ENCODE data around the gene SLC39A12.
"Not testable (repeated sequence)": the region's sequence is repeated elsewhere in the genome, so short reads cannot be mapped to it uniquely, and the experiment has no call there.

Gene SLC39A12

DNA sequence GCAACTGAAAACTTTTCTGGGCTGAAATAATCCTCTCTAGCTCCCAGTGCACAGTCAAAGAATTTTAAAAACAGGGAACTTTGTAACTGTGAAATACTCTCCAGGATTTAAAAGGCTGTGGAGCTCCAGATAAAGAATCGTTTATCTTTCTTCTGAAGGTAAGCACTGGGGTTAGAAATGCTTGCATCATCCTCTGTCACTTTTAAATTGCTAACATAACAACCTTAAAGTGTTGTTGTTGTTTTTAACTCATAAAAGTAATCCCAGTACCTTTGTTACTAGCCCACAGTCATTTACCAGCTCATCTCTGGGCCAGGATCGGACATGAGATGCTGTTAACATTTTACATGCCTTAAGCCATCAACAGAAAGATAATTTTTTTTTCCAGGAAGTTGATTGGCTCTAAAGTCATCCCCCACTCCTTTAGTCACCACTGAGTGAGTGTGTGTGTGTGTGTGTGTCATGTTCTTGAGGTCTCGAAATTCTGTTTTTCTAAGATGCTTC is at the start of gene SLC39A12:
Gene SLC39A12 (plus strand): TSS at position 51 of the 504 bp plus-strand sequence. CDS start 1,359 bp downstream, outside the sequence.
- no peak for DNase-seq (ENCODE audit: low read depth)

DNA sequence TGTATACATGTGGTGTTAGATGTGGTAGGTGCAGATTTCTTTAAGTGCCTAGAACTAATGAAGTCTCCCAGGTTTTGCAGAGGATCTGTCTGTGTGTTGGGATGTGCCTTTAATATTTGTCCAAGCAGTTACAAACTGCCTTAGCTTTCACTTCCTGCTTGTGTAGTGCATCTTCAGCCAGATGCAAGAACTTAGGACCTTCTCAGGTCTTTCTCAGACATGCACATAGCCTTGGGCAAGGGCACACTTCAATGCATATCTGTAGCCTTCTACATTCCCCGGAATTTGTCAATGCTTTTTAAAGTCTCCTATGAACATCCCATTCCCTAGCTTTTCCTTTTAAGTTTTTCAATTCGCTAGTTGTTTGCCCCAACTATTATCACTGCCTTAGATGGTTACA is 47.2 kb upstream of the SLC39A12 start:
- DNase-seq (ENCODE audit: low read depth): no peak

DNA sequence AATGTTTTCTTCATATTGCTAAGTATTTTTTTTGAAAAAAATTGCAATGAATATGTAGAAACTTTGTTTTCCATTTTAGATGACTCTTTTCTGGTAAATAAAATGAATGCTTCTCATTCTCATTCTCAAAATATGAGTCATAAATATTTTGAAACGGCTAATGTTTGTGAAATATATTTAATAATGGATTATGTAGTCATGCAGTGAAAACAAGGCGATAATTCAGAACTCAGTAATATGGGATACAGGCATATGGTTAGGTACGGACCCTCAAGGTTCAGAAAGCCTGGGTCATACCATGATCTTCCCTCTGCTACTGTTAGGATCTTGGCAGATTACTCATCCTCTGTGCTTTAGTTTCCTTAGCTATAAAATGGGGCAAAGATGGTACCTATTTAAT is 46.2 kb upstream of the SLC39A12 start:
- DNase-seq (ENCODE audit: low read depth): no peak

DNA sequence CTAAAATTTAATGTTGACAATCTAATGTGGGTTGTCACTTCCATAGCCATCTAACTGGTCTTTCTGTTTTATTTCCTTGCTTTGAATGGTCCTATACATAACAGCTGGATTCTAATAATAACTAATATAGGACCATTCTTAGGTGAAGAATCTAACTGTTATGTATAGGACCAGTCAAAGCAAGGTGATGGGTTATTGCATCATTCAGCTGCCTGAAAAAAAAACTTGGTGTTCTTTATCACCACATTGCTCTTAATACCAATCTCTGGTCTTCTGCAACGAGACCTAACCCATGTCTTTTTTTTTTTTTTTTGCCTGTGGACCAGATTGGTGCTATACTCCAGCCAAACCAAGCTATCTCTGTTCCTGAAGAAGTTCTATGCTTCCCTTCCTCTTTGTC is 45.7 kb upstream of the SLC39A12 start:
- DNase-seq (ENCODE audit: low read depth): no peak

DNA sequence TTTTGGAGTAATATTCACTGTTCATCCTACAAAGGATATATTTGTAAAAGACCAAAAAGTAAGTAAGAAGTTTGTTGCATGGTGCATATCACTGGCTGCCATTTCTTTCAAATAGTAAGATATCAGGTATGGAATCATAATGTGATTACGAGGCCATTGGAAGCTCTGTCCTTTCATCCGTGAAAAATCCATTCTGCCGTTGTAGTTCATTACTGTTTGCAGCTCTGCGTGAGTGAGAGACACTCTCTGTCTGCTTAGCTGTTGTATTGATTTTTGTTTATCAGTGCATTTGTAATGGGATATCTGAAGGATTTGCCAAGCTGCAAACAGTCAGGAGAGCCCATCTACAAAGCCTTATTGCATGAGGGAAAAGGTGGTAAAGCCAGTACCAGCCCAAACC is 44.1 kb upstream of the SLC39A12 start:
- DNase-seq (ENCODE audit: low read depth): no peak

DNA sequence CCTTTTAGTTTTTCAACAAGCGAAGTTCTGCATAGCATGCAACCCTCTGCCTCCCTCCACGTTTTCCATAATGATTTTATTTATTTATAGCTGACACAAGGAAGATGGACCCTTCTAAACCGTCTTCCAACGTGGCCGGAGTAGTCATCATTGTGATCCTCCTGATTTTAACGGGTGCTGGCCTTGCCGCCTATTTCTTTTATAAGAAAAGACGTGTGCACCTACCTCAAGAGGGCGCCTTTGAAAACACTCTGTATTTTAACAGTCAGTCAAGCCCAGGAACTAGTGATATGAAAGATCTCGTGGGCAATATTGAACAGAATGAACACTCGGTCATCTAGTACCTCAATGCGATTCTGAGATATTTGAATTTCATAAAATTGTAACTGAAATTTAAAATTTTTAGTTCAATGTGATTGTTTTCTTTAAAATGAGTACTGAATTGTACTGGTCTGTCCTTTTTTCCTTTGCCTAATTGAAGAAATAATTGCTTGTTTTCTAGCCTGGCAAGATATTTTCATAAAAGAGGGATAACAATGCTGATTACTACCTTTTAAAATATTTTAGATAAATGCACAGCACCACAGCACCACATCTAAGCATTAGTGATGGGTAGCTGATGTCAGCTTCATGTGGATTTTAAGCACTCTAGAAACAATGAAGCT is 41.5 kb upstream of the SLC39A12 start:
- no peak for DNase-seq (ENCODE audit: low read depth)

DNA sequence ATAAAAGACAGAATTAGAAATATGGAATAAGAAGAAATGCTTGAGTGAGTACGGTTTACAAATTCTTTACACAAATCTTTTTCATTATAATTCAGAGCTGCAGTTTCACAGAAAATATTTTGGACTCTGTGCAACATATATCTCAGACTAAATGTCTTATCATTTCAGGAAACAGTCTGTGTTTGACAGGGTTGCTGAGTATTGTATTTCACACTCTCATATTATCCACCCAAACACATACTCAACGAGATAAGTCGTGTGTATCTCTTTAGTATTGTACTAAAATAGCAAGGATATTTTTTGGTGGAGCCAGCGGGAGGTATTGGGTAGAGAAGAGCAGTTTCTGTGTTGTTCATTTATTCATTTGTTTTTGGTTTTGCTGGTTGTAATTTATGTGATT is 39.0 kb upstream of the SLC39A12 start:
- no peak for DNase-seq (ENCODE audit: low read depth)

DNA sequence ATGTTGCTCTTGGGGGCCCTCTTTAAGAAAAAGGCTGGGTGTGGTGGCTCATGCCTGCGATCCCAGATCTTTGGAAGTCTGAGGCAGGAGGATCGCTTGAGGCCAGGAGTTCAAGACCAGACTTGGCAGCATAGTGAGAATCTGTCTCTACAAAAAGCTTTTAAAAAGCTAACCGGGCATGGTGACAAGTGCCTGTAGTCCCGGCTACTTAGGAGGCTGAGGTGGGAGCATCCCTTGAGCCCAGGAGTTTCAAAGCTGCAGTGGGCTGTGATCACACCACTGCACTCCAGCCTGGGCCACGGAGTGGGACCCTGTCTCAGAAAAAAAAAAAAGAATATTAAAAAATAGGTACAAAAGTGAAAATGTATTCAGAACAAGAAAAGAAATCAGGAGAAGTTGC is 38.1 kb upstream of the SLC39A12 start:
- no peak for DNase-seq (ENCODE audit: low read depth)

DNA sequence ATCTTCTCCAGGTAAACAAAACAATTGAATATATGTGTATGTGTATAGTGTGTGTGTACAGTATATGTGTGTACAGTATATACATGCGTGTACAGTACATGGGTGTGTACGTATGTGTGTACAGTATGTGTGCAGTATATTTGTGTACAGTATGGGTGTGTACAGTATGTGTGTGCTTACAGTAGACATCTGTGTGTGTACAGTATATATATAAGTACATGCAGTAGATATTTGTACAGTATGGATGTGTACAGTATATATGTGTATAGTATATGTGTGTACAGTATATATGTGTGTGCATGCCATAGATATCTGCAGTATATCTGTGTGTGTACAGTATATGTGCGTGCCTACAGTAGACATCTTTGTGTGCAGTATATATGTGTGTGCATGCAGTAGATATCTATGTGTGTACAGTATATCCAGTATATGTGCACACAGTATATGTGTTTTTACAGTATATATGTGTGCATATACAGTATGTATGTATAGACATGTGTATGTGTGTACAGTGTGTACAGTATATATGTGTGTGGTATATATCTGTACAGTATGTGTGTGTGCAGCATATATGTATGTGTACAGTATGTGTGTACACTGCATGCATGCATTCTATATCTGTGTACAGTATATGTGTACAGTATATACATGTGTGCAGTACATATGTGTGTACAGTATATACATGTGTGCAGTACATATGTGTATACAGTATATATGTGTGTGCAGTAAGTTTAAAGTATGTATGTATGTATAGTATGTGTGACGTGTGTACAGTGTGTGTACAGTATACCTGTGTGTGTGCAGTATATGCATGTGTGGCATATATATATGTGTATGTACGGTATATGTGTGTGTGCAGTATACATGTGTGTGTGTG is 37.3 kb upstream of the SLC39A12 start:
- no peak for DNase-seq (ENCODE audit: low read depth)

DNA sequence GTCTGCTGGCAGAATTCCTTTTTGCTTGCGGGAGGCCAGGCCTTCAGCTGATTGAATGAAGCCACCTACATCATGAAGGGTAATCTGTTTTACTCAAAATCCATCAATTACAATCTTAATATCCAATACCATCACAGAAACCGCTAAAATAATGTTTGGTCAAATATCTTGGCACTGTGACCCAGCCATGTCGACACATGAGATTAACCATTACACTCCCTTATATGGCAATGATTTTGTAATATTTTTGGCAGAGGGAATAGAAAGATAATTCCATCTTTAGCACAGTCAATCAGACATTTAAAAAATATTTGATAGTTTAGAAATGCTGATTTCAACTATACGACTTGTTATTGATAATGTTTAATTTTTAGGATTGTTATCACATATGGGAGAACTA is 36.5 kb upstream of the SLC39A12 start:
- DNase-seq (ENCODE audit: low read depth): no peak

DNA sequence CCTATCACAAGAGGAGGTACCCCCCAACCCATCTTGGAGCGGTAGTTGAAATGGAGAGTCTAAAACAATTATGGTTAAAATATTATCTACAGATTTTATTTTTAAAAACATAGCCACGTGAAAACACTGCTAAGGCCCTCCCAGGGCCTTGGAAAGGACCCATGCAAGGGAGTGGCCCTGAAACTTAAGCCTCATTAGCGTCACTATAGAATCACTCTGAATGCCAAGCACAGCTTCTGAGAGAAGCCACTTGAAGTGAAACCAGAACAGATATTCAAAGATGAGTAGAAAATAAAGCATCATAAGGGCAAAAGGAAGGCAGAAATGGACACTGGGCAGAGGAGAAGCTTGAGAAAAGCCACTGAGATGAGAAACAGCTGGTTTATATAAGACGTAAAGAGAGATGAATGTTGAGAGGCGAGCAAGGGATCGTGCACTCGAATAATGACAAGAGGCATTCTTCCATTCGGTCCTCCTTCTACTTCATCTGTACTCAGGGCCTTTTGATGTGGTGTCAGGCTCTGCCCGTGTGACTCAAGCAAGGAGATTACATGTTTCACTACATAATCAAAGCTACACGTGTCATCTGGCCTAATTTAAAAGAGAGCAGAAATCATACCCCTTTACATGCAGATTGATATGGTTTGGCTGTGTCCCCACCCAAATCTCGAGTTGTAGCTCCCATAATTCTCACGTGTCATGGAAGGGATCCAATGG is 33.4 kb upstream of the SLC39A12 start:
- DNase-seq (ENCODE audit: low read depth): no peak

DNA sequence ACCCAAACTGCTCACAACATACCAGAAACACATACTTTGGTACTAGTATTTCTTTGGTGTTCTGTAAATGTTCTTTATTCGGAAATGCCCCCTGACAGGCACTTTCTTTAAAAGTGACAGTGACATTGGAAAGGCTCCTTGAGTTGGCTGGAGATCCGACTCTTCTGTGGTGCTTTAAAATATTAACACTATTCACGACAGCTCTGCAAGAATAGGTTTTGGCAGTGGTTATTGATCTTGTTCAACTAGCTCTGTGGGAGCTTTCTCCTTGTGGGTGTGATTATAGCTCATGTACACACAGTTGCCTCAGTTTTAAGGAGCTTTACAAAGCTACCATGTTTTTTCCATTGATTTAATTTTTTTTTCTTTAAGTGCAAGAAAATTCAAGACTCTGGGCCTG is 30.3 kb upstream of the SLC39A12 start:
- no peak for DNase-seq (ENCODE audit: low read depth)

DNA sequence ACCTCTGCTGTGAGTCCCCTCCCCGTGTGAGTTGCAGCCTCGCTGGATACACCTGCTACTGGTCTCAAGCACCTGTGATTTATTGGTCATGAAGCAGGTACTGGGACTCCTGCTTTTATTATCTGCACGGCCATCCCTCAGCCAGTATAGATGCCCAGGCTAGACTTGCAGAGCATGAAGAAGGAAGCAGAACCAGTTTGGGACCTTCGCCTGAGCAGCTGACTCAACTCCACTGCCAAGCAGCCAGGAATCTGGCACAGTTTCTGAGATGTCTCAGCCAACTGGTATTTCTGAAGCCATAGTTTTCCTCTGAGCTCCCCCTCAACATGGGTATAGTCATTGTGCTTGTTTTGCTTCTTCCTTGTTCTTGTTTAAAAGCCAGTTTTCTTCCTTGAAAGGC is 28.0 kb upstream of the SLC39A12 start:
- DNase-seq (ENCODE audit: low read depth): no peak

DNA sequence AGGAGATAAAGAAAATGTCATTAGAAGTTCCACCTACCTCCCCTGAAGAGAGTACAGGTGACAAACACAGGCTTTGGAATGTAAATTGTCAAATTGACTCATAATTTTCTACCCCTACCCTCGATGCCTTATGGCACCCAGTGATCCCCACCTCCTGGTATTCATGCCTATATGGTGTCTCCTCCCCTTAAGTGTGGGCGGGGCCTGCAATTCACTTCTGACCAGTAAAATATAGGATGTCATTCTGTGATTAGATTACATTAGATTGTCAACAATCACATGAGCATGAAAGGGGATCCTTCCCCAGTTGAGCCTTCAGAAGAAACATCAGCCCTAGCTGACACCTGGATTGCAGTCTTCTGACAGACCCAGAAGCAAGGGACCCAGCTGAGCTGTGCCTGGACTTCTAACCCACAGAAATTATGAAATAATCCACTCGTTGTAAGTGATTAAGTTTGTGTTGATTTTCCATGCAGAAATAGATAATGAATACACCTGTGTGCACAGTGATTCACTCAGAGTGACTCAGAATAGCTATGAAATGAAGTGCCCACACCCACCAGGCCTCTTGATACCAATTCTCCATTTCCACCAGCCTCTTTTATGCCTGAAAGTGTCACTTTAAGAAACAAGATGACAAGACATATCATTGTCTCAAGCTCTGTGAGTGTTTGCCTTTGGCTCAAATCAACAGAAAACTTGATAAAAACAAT is 8.5 kb upstream of the SLC39A12 start:
- no peak for DNase-seq (ENCODE audit: low read depth)

DNA sequence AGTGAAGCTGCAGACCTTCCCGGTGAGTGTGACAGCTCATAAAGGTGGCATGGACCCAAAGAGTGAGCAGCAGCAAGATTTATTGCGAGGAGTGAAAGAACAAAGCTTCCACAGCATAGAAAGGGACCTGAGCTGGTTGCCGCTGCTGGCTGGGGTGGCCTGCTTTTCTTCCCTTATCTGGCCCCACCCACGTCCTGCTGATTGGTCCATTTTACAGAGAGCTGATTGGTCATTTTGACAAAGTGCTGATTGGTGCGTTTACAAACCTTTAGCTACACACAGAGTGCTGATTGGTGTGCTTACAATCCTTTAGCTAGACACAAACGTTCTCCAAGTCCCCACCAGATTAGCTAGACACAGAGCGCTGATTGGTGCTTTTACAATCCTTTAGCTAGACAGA is 1.4 kb upstream of the SLC39A12 start:
- DNase-seq (ENCODE audit: low read depth): not testable (repeated sequence)

DNA sequence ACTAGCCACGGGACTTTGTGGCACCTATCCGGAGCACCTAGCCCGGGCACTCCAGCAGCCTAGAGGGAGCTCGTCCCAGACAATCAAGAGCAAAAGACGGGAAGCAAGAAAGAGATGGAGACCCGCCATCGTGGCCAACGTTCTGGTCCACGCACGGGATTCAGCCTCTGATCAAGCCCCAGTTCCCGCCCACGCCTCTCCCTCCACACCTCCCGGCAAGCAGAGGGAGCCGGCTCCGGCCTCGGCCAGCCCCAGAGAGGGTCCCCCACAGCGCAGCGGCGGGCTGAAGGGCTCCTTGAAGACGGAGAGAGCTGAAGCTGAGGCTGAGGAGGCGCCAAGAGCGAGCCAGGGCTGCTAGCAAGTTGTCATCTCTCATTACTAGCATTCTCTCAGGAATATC is 992 bp upstream of the SLC39A12 start:
- no peak for DNase-seq (ENCODE audit: low read depth)

DNA sequence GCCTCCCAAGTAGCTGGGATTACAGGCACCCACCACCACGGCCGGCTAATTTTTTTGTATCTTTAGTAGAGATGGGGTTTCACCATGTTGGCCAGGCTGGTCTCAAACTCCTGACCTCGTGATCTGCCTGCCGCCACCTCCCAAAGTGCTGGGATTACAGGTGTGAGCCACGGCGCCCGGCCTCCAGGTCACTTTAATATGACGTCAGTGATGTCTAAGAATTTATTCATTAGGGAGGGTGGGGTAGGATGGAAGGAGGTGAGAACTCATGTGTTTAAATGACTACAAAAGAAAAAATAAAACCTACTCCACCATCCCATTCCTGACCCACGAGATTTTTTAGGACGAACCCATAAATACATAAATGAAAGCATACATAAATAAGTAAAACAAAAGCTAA is 2.7 kb downstream of the SLC39A12 start:
- not testable (repeated sequence) for DNase-seq (ENCODE audit: low read depth)

DNA sequence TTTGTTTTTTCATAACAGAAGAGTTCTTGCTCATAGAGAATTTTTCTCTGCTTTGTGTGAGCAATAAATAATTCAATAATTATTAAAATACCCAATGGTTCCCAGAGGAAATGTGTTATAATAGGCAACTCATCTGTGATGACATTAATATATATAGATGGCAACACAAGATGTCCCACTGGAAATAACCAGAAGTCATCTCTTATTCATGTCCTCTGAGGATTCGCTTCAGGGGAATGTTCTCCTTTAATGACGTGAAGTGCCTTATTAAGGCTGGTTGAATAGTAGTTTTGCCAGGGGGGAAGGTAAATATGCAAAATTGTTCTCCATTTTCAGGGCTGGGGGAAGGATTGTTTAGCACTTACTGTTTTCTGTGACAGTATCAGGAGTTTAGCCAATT is 3.1 kb downstream of the SLC39A12 start:
- no peak for DNase-seq (ENCODE audit: low read depth)

DNA sequence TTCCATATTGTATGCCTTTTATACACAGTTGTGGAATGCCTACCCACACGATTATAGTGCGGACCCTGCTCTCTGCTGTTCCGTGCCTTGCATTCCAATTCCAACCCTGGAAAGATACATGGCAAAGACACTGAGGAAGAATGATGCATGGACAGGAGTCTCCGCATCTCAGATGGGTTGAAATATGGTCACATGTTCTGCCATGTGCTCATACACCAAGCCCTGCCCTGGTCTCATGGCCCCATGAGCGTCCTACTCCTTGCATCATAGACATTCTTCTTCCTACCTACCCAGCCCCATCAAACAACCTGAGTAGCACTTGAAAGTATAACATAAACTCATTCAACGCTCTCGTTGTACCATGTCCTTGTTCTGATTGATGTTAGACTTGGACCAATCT is 6.3 kb downstream of the SLC39A12 start:
- no peak for DNase-seq (ENCODE audit: low read depth)

DNA sequence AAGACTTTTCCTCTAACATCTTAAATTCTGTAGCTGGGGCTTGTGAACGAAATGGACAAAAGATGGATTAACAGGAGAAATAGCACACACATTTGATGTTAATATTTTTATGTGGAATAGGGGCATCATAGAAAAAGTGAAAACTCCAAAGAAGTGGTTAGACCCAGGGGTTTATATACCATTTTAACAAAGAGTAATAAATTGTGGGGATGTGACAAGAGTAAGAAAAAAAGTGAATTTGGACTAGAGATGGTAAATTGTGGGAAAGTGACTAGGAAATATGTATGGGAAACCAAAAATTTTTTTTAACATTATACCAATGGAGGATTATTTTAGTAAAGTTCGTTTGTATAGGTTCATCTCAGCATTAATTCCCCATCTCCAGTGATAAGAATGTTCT is 8.2 kb downstream of the SLC39A12 start:
- no peak for DNase-seq (ENCODE audit: low read depth)

DNA sequence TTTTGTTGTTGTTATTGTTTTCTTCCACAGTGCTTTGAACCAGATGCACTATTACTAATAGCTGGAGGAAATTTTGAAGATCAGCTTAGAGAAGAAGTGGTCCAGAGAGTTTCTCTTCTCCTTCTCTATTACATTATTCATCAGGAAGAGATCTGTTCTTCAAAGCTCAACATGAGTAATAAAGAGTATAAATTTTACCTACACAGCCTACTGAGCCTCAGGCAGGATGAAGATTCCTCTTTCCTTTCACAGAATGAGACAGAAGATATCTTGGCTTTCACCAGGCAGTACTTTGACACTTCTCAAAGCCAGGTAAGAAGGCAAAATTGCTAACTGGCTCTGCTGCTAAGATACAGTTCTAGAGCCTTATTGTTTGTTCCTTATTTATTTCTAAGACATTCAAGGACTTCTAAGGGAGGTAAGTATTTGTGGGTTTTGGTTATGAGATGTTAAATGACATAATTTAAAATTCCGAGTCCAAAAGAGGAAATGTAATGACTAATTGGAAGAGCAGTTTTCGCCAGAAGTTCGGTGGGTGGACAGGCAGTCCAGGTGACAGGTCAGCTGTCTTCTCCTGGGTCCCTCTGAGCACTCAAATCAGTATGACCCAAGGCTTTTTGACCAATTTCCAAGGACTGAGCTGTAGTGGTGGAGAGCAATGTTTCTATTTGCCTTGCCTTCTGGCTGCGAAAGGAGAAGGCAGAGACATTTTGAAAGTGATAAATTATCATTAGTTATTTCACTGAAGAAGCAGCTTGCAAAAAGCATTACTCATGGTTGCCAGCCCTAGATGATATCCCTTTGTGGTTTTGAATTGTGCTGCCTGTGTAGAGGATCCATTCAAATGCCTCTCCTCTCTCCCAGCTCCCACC is 10.1 kb downstream of the SLC39A12 start:
- DNase-seq (ENCODE audit: low read depth): no peak
